DLD1 (cell line): ENCODE measurements around the gene ZGPAT.

Source experiments
- in situ Hi-C: cut with HindIII; loops from 2 replicates; pipeline ENCODE4 v1.10.0; 2017; ENCODE audit warnings: low sequenced_read_pairs

Gene ZGPAT

DNA sequence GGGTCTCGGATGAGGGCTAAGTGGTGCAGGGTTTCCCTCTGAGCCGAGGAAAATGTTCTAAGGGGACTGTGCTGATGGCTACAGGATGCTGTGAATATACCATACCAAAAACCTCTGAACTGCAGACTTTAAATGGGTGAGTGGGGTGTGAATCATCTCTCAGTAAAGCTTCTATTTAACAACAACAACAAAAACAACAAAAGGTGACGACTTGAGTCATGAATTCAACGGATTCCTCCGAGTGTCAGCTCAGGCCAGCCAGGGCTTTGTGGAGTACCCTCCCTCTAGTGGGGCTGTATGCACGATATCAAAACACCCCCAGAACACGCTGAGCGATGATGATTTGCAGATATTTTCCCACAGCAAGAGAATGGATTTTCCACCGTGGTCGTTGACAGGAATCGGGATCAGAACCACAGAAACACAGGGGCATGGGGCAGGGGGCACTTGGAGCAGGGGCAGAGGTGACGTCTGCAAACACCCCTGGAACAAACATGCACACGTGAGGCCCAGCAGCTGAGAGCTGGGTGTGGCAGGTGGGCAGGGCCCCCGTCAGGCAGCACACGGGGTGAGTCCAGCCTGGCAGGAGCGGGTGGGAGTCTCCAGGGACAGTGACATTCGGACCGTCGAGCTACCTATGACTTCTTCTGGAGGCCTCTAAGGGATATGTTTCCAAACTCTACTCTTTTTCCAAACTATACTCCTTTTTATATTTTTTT, 70.4 kb downstream of the ZGPAT start:
- in situ Hi-C loops, result no loop called here

DNA sequence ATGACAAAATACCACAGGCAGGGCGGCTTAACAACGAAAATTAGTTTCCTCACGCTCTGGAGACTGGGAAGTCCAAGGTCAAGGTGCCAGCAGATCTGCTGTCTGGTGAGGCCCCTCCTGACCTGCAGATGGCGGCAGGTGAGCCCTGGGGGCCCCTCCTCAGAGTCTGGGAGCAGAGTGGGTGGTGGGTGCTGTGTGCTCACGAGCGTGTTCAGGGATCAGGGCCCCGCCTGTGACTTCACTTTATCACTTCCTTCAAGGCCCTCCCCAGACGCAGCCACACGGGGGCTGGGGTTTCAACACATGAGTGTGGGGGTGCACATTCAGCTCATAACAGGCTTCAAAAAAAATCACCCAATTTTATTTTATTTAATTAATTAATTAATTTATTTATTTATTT, 71.0 kb downstream of the ZGPAT start:
- in situ Hi-C loops, result no loop called here

DNA sequence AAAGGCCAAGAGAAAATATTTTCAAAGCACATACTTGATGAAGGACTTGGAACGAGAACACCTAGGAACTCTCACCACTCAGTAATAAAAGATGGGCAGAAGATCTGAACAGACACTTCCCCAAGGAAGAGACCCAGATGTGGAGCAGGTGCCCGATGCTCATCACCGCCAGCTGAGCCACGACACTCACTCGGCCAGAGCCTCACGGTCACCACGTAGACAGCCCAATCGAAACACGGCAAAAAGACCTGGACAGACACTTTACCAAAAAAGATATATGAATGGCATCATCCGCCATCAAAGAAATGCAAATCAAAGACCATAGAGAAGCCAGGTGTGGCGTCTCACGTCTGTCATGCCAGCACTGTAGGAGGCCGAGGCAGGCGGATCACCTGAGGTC, 73.3 kb downstream of the ZGPAT start:
- in situ Hi-C loops, result no loop called here

DNA sequence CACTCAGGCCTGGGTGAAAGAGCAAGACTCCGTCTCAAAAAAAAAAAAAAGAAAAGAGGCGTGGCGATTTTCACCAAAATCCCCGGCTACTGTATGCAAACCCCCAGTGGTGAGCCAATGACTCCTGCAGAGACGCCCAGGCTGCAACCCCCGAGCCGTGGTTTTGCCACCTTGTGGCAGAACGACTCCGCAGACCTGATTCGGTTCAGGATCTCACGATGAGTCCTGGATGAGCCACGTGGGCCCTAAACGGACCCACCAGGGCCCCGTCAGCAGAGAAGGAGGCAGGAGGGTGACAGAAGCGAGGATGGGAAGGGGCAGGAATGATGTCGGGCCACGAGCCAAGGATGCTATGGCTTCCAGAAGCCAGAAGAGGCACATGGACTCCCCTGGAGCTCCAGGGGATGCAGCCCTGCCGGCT, 74.2 kb downstream of the ZGPAT start:
- in situ Hi-C loops, result no loop called here

GRCh38 chr20:63782521-63782971, 74.7 kb downstream of the ZGPAT start:
- in situ Hi-C loops, result no loop called here

GRCh38 chr20:63783970-63784369, 76.1 kb downstream of the ZGPAT start:
- in situ Hi-C loops, result no loop called here

DNA sequence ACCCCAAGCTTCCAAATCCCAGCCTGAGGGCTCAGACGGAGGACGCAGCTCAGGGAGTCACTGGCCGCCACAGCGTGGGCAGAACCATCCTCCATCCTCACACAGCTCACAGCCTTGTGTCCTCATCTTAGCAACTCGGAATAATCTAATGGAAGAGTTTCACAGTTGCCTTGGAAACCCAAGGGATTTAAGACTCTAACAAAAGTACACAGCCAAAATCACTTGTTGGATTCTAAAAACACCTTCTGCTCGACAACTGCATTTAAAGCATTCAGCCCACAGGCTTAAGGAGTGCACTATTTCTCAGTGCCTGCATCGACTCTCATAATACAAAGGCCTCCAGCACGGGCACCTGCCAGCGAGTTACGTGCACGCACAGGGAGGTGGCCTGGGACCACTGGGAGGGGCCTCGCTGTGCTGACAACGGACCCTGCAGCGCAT, 77.9 kb downstream of the ZGPAT start:
- in situ Hi-C loops, result no loop called here
